ENCODE results near the gene FUBP1. TPM values are rescaled to one million over a fixed set of nuclear protein-coding genes. Genes with fewer than 3 reads are reported as not detected.

Gene FUBP1
- total RNA-seq, 1 experiment from 2014 or later, result 125 TPM

DNA sequence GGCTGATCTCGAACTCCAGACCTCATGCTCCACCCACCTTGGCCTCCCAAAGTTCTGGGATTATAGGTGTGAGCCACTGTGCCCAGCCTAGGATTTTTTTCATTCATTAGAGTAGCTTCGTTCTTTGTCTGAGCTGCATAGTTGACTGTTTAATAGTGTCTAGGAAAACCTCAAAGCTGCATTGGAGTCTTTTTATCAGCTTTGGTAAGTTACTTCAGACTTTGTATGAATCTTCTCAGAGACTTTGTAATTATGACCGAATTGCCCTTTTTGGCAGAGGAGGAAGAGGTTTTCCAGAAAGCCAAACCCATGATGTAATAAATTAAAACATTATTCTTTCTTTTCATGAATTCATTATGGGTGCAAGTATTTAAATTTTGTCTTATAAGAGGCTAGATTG is 31.0 kb upstream of the FUBP1 start:
- no peak overlapping the region for H2AFZ ChIP-seq (ENCODE audit: low read depth, low read length, poor library complexity, severe bottlenecking)
- RAD21 ChIA-PET (ENCODE audit: low non-redundant PET in 1 of 2, low total read pairs in 2 of 2, uncharacterized antibody in 2 of 2, unreplicated experiment in 2 of 2), result no interaction called here

DNA sequence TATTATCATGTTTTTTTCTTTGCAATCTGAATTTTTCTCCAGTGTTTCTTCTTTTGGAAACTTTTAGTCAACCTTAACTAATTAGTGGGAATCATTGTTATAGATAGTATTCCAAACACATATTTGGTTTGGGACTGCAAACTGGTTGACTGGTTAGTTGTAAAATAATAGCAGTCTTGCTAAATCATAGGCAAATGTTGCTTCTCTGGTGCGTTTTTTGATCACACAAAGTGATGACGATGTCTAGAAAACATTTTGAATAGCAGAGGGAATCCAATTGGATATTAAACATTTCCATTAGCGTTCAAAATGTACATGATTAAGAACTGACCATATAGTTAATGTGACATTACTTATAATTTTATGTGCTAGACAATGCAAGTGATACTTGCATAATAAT is 30.4 kb upstream of the FUBP1 start:
- Histone ChIP-seq H3K79me2 (ENCODE audit: insufficient read depth, low read length) (peaks cover 79% of the 10 kb centered on the region), H3K9ac (ENCODE audit: low read length) (no peak overlapping the region), H3K4me2 (ENCODE audit: low read length) (no peak overlapping the region), H3K9me3 (ENCODE audit: control insufficient read depth in 1 of 2, insufficient read depth in 1 of 2, low read depth in 1 of 2, low read length in 2 of 2) (no peaks in the 10 kb centered on the region), H3K27me3 (ENCODE audit: insufficient read depth, low read length) (no peaks in the 10 kb centered on the region), H3K9me2 (ENCODE audit: insufficient read depth) (no peaks in the 10 kb centered on the region), H4K20me1 (ENCODE audit: insufficient read depth) (no peaks in the 10 kb centered on the region; the same call in 1 of the 2 replicates), H2AFZ (ENCODE audit: low read depth, low read length, poor library complexity, severe bottlenecking) (no peak overlapping the region), H3K4me1 (ENCODE audit: control insufficient read depth in 1 of 2, insufficient read depth in 2 of 2, low read length in 2 of 2) (peaks cover 8 to 17% of the 10 kb centered on the region in 2 experiments), H3K36me3 (ENCODE audit: control insufficient read depth in 1 of 2, insufficient read depth in 2 of 2, low read length in 2 of 2) (peaks cover 4 to 5% of the 10 kb centered on the region in 2 experiments; a peak in 3 of 4 replicates), H3K27ac (ENCODE audit: low read depth, low read length) (no peak overlapping the region), H3K4me3 (replicated peaks in 1 of 2; ENCODE audit: low read depth in 1 of 2, low read length in 2 of 2) (no peak overlapping the region)
- TF ChIP-seq EGR1 (IDR thresholded peaks at IDR 0.05; ENCODE audit: low read depth) (no peak), ELF1 (IDR thresholded peaks at IDR 0.05; ENCODE audit: borderline replicate concordance, low read depth) (no peak), ZBTB33 (IDR thresholded peaks at IDR 0.05; ENCODE audit: extremely low read depth, insufficient replicate concordance, low read length) (no peak)
- no peak for DNase-seq (ENCODE audit: low read depth, low spot score)
- ChIA-PET CTCF (no interaction called here), POLR2A (no interaction called here), RAD21 (ENCODE audit: low non-redundant PET in 1 of 2, low total read pairs in 2 of 2, uncharacterized antibody in 2 of 2, unreplicated experiment in 2 of 2) (no interaction called here)
- no peak for ATAC-seq
- intact Hi-C loops (cut with micrococcal nuclease), result no loop called here
- no TSS peak for BruUV-seq (replicated peaks)

More for the DNA sequence above, 31.0 kb upstream of the FUBP1 start:
- CTCF ChIA-PET, result no interaction called here
- Histone ChIP-seq H3K9me3 (ENCODE audit: control insufficient read depth in 1 of 2, insufficient read depth in 1 of 2, low read depth in 1 of 2, low read length in 2 of 2) (no peaks in the 10 kb centered on the region), H3K4me2 (ENCODE audit: low read length) (no peak overlapping the region), H3K27ac (ENCODE audit: low read depth, low read length) (no peak overlapping the region), H3K79me2 (ENCODE audit: insufficient read depth, low read length) (peaks cover 83% of the 10 kb centered on the region), H3K4me3 (replicated peaks in 1 of 2; ENCODE audit: low read depth in 1 of 2, low read length in 2 of 2) (no peak overlapping the region), H3K9me2 (ENCODE audit: insufficient read depth) (no peaks in the 10 kb centered on the region), H3K36me3 (ENCODE audit: control insufficient read depth in 1 of 2, insufficient read depth in 2 of 2, low read length in 2 of 2) (peaks cover 4 to 5% of the 10 kb centered on the region in 2 experiments; a peak in 3 of 4 replicates), H3K27me3 (ENCODE audit: insufficient read depth, low read length) (no peaks in the 10 kb centered on the region), H3K4me1 (ENCODE audit: control insufficient read depth in 1 of 2, insufficient read depth in 2 of 2, low read length in 2 of 2) (peaks cover 8 to 14% of the 10 kb centered on the region in 2 experiments), H3K9ac (ENCODE audit: low read length) (no peak overlapping the region), H4K20me1 (ENCODE audit: insufficient read depth) (no peaks in the 10 kb centered on the region; the same call in 1 of the 2 replicates)
- POLR2A ChIA-PET, result no interaction called here
- no TSS peak for BruUV-seq (replicated peaks)
- intact Hi-C loops (cut with micrococcal nuclease), result no loop called here
- ATAC-seq (no peak), DNase-seq (ENCODE audit: low read depth, low spot score) (no peak)
- TF ChIP-seq EGR1 (IDR thresholded peaks at IDR 0.05; ENCODE audit: low read depth), result no peak
- TF ChIP-seq ZFX (IDR thresholded peaks at IDR 0.05), result no peak
- TF ChIP-seq ATF3 (IDR thresholded peaks at IDR 0.05), result no peak
- no peak for TF ChIP-seq CEBPB (IDR thresholded peaks at IDR 0.05; ENCODE audit: low read depth)
- TF ChIP-seq POLR2AphosphoS5 (IDR thresholded peaks at IDR 0.05; ENCODE audit: low read depth, low read length), result no peak
- no peak for TF ChIP-seq SRF (IDR thresholded peaks at IDR 0.05; ENCODE audit: low read depth)
- TF ChIP-seq RAD21 (IDR thresholded peaks at IDR 0.05; ENCODE audit: low read depth), result no peak
- TF ChIP-seq SP1 (IDR thresholded peaks at IDR 0.05; ENCODE audit: low read depth), result no peak
- no peak for TF ChIP-seq YY1 (IDR thresholded peaks at IDR 0.05; ENCODE audit: extremely low read depth, insufficient replicate concordance, low read depth, low read length)
